GM12864 (cell line): ENCODE measurements around the gene ZNF74.

Experiments used
- DNase-seq: peaks from one replicate; pipeline ENCODE4 v3.0.0-alpha.2; 2011; ENCODE audit warnings: low read depth
- H3K4me3 ChIP-seq: 2 replicates; pipeline ENCODE4 v1.5.1; 2011; ENCODE audit warnings: mild to moderate bottlenecking, low read depth, low read length, control low read depth
- TF ChIP-seq, protein P1 (sequence below): IDR thresholded peaks from 2 replicates; pipeline ENCODE4 v1.5.1; 2011; ENCODE audit warnings: low read depth, mild to moderate bottlenecking, moderate library complexity, low read length, control low read depth, inconsistent platforms; ENCODE audit errors: missing control alignments

ZNF74 gene

DNA sequence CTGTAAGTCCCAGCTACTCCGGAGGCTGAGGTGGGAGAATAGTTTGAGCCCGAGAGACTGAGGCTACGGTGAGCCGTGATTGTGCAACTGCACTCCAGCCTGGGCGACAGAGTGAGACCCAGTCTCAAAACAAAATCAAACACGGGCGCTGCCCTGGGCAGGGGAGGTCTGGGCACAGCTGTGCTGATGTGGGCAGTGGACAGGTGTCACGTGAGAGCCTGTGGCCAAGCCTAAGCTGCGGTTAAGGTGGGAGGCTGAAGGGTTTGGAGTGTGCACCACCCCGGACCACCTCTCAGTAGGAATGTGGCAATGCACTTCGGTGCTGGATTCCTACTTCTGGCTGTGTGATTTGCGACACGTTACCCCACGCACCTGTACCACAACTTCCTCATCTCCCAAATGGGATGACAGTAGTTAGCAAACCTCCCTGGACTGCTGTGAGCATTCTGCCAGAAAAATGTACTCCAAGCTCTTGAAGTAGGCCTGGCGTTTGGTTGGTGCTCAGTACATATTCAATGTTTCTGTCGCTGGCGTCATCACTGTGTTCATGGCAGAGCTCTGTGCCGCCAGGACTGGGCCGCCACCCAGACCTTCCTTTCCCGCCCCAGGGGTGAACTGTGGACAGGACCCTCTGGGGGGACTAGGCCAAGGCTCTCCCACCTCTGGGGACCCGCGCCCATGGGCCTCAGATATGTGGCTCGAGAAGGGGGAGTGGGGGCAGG is 807 bp upstream of the ZNF74 start:
- peak overlapping the region; percentile 90 for H3K4me3 ChIP-seq
- no peak for DNase-seq
- TF ChIP-seq, protein P1, sequence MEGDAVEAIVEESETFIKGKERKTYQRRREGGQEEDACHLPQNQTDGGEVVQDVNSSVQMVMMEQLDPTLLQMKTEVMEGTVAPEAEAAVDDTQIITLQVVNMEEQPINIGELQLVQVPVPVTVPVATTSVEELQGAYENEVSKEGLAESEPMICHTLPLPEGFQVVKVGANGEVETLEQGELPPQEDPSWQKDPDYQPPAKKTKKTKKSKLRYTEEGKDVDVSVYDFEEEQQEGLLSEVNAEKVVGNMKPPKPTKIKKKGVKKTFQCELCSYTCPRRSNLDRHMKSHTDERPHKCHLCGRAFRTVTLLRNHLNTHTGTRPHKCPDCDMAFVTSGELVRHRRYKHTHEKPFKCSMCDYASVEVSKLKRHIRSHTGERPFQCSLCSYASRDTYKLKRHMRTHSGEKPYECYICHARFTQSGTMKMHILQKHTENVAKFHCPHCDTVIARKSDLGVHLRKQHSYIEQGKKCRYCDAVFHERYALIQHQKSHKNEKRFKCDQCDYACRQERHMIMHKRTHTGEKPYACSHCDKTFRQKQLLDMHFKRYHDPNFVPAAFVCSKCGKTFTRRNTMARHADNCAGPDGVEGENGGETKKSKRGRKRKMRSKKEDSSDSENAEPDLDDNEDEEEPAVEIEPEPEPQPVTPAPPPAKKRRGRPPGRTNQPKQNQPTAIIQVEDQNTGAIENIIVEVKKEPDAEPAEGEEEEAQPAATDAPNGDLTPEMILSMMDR: no peak

DNA sequence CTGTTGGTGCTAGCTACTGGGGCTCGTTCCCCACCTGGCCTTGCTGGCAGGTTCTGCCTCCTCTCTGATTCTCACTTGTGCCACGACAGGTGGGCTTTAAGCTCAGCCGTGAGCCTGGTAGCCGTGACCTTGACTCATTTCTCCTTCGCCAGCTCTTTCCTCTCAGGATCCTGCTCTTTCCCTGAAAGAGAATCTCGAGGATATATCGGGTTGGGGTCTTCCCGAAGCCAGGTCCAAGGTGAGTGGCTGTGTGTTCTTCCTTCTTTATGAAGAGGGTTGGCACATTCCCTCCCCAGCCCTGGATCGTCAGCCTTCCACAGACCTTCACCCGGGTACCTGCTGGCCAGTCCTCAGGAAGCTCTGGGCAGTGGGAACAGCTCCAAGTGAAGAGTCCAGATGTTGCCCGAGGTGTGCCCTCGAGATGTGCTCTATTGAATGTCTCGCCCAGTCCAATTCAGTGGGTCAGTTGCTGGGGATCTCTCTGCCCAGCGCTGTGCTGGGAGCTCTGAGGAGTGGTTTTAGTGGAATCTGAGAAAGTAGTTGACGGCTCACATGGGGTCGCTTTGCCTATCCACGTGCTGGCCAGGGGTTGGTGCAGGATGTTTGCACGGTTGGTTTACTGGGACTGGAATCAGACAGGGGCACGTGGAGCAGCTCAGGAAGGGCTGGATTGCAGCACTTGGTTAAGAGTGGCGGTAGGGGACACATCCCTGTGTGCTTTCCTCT is 1.4 kb downstream of the ZNF74 start:
- TF ChIP-seq, protein P1: no peak
- DNase-seq: no peak
- H3K4me3 ChIP-seq: no peak overlapping the region

DNA sequence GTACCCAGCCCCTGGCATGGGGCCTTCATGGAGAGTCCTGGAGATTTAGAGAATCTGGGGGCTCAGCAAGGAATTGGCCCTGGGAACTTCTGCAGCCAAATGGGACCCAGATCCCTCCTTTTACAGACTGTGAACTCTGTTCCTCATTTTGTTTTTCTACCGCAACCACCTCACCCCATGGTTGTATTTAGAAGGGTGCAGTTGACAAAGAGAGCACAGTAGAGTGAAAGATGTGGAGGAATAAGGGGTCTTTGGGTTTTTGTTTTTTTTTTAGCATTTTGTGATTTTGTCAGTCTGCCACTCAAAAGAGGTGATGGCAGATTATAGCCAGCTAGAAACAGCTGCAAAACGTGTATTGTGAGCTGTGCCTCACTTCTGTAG is 1.9 kb downstream of the ZNF74 start:
- H3K4me3 ChIP-seq: no peak overlapping the region
- TF ChIP-seq, protein P1: no peak
- no peak for DNase-seq

DNA sequence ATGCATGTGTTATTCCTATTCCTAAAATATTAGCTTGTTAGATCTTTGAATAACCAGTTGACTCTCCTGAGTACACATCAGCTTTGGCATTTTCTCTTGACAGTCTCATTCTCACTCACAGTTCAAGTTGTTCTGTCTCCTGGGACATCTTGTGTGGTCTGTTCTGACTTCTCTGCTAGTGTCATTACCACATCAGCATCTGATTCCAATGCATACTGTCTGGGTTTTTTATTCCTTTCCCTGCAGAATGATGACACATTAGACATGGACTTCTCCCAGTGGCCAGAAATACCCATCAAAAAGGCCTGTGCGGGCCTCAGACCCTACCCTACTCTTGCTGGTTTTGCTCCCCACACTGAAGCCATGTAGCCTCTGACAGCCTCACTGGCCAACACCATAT is 2.7 kb downstream of the ZNF74 start:
- no peak overlapping the region for H3K4me3 ChIP-seq
- DNase-seq: no peak

DNA sequence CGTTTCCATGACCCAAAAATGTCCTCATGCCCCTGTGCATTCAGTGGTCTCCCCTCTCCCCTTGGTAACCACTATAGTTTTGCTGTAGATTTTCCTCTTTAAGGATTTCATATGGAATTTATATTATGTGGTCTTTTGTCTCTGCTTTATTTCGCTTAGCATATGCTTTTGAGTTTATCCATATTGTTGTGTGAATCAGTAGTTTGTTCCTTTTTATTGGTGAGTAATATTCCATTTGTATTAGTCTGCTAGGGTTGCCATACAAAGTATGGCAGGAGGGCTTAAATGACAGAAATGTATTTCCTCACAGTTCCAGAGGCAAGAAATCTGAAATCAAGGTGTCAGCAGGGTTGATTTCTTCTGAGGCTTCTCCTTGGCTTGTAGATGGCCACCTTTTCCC is 3.5 kb downstream of the ZNF74 start:
- TF ChIP-seq, protein P1: no peak
- DNase-seq: no peak
- H3K4me3 ChIP-seq: no peak overlapping the region

More for the DNA sequence above, 2.7 kb downstream of the ZNF74 start:
- TF ChIP-seq, protein P1: no peak

DNA sequence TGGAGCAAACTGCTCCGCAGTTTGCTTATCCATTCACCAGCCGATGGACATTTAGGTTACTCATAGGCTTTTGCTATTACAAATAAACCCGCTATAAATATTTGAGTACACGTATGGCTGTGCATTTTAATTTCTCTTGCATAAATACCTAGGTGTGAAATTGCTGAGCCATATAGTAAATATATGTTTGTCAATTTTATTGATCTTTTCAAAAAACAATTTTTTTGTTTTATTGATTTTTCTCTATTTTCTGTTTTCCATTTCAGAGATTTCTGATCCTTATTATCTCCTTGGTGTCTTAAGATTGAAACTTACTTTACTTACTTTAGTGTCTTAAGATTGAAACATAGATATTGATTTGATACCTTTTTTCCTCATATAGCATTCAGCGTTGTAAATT is 4.5 kb downstream of the ZNF74 start:
- H3K4me3 ChIP-seq: no peak overlapping the region
- DNase-seq: no peak
- TF ChIP-seq, protein P1: no peak
